Tibial artery (tissue), 4 donors: ENCODE data around the gene MYD88.
A peak's percentile ranks its signal among the peaks of the same experiment; 100 is the strongest.

ENCODE experiments used
- DNase-seq, 2 donors: peaks; one replicate each; pipeline ENCODE4 v3.0.0-alpha.2; 2019
- H3K27ac ChIP-seq, 2 donors: fragments of 200-600 bp; sonication (generic) in 1 of 2; 1 replicate in 1 of 2; 2 replicates in 1 of 2; pipeline ENCODE4 v1.5.1; 2018 to 2019; ENCODE audit warnings: mild to moderate bottlenecking in 1 of 2
- H3K27me3 ChIP-seq, 2 donors: fragments of 200-600 bp; sonication (generic) in 1 of 2; one replicate each; pipeline versions ENCODE4 v1.5.1 to v1.6.0; 2016 to 2019
- H3K36me3 ChIP-seq, 3 donors: fragments of 200-600 bp; sonication (generic) in 2 of 3; one replicate each; pipeline ENCODE4 v1.5.1; 2016 to 2019; ENCODE audit warnings: mild to moderate bottlenecking in 2 of 3
- H3K4me1 ChIP-seq, 4 donors: fragments of 200-600 bp; sonication (generic) in 2 of 4; 1 replicate in 3 of 4; 2 replicates in 1 of 4; pipeline ENCODE4 v1.5.1; 2016 to 2019
- H3K4me3 ChIP-seq, 2 donors: fragments of 200-600 bp; sonication (generic) in 1 of 2; 1 replicate in 1 of 2; 2 replicates in 1 of 2; pipeline ENCODE4 v1.5.1; 2018 to 2019; ENCODE audit warnings: mild to moderate bottlenecking in 2 of 2
- H3K9me3 ChIP-seq, 3 donors: fragments of 200-600 bp; sonication (generic) in 1 of 3; one replicate each; pipeline ENCODE4 v1.5.1; 2016 to 2019
- CTCF ChIP-seq, 2 experiments: fragments of 200-600 bp in 1 of 2; fragments of 450-650 bp in 1 of 2; IDR thresholded peaks; one replicate each; pipeline ENCODE4 v1.5.1; 2017 to 2019; ENCODE audit warnings: antibody characterized with exemption in 2 of 2, mild to moderate bottlenecking in 1 of 2, moderate library complexity in 1 of 2
- intact Hi-C: fragments of 100-400 bp; cut with DNase I; formaldehyde crosslinking; loops from one replicate; pipeline ENCODE4 v1.15.0; 2023; ENCODE audit warnings: low total_unique reads

MYD88 gene

GRCh38 chr3:38136393-38136776 is 2.1 kb upstream of the MYD88 start:
- intact Hi-C loops, result loop anchor here (10.0 kb wide), 1 partner anchor 102 kb away; the partner anchor contains the start of gene DLEC1
- DNase-seq, result no peak
- H3K4me3 ChIP-seq, result peak overlapping the region; percentile 90 to 97
- no peaks in the 10 kb centered on the region for H3K27me3 ChIP-seq
- no peaks in the 10 kb centered on the region for H3K9me3 ChIP-seq
- peaks cover 27 to 42% (median 33%) of the 10 kb centered on the region in 3 donors for H3K36me3 ChIP-seq
- peaks cover 0 to 67% (median 37%) of the 10 kb centered on the region in 4 donors for H3K4me1 ChIP-seq
- TF ChIP-seq CTCF (IDR thresholded peaks at IDR 0.05), result no peak
- peak overlapping the region; percentile 88 to 89 for H3K27ac ChIP-seq

- Histone ChIP-seq H3K27me3 (no peaks in the 10 kb centered on the region), H3K36me3 (peaks cover 25 to 42% (median 33%) of the 10 kb centered on the region in 3 donors), H3K9me3 (no peaks in the 10 kb centered on the region), H3K4me3 (peak within 1 kb of the TSS; percentile 90 to 97), H3K27ac (peak within 1 kb of the TSS; percentile 88 to 89), H3K4me1 (peaks cover 0 to 67% (median 37%) of the 10 kb centered on the region in 4 donors)
- DNase-seq, result peak; percentile 100
- TF ChIP-seq CTCF (IDR thresholded peaks at IDR 0.05), result peak in 1 of 2 experiments; percentile 8
- intact Hi-C loops, result loop anchor here (10.0 kb wide), 1 partner anchor 102 kb away; the partner anchor contains the start of gene DLEC1
Observed at GRCh38 chr3:38136777-38137614, 1.5 kb upstream of the MYD88 start, which contains the start of gene ACAA1. ACAA1 (minus strand) TSS chr3:38137127; CDS start chr3:38137035, 92 bp downstream.

DNA sequence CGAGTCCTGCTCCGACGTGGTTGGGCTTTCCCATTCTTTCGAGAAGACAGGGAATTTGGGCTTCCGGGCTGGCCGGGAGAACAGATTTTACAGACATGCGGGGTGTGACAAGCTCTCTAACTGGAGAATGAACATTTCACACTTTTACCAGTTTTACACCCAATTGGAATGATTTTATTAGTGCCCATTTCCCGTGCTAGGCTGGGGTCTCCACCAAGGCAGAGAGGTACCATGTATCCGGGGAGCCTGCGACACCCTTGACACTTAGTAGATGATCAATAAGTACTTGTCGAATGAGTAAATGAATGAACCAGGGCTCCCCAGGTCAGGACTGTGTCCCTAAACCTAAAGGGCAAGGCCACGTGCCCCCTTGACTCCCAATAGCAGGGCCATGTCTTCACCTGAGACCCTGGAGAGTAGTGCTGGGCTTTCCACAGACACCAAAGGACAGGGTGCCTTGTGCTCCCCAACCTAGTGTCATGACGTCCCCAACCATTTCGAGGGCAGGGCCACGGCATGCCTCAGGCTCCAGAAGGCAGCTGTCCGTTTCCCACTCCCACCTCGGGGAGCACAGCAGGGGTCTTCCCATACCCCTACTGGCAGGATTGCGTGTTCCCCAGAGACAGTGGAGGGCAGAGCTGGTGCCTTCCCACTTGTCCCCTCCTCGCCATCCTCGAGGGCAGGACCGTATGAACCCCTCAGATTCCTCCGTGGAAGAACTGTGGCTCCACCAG is 679 bp upstream of the MYD88 start:
- peak in 1 of 2 donors; percentile 71 for DNase-seq
- Histone ChIP-seq H3K4me1 (peaks cover 0 to 62% (median 35%) of the 10 kb centered on the region in 4 donors), H3K36me3 (peaks cover 24 to 42% (median 32%) of the 10 kb centered on the region in 3 donors), H3K9me3 (no peaks in the 10 kb centered on the region), H3K27me3 (no peaks in the 10 kb centered on the region), H3K4me3 (peak overlapping the region; percentile 90 to 97), H3K27ac (peak overlapping the region; percentile 88 to 89)
- intact Hi-C loops, result loop anchor here (2.0 to 10.0 kb wide), 2 partner anchors 27 to 103 kb away; partner anchors contain the start of genes DLEC1 and OXSR1
- no peak for TF ChIP-seq CTCF (IDR thresholded peaks at IDR 0.05)

GRCh38 chr3:38139191-38139590 is 730 bp downstream of the MYD88 start:
- Histone ChIP-seq H3K36me3 (peaks cover 10 to 27% (median 18%) of the 10 kb centered on the region in 3 donors), H3K9me3 (no peaks in the 10 kb centered on the region), H3K4me1 (peaks cover 0 to 49% (median 33%) of the 10 kb centered on the region in 4 donors), H3K27ac (peak overlapping the region; percentile 88 to 89), H3K4me3 (peak overlapping the region; percentile 90 to 97), H3K27me3 (no peaks in the 10 kb centered on the region)
- intact Hi-C loops, result loop anchor here (2.0 to 10.0 kb wide), 2 partner anchors 26 to 104 kb away; partner anchors contain the start of genes DLEC1 and OXSR1
- TF ChIP-seq CTCF (IDR thresholded peaks at IDR 0.05), result no peak
- DNase-seq, result peak in 1 of 2 donors; percentile 48

GRCh38 chr3:38139652-38140051 is 1.2 kb downstream of the MYD88 start:
- H3K27me3 ChIP-seq, result no peaks in the 10 kb centered on the region
- no peaks in the 10 kb centered on the region for H3K9me3 ChIP-seq
- intact Hi-C loops, result loop anchor here (2.0 to 10.0 kb wide), 2 partner anchors 25 to 105 kb away; partner anchors contain the start of genes DLEC1 and OXSR1
- peak in 1 of 2 donors; percentile 61 for DNase-seq
- H3K36me3 ChIP-seq, result peaks cover 8 to 23% (median 18%) of the 10 kb centered on the region in 3 donors
- no peak for TF ChIP-seq CTCF (IDR thresholded peaks at IDR 0.05)
- H3K4me3 ChIP-seq, result peak overlapping the region; percentile 90 to 97
- peak overlapping the region in 1 of 2 donors; percentile 89 for H3K27ac ChIP-seq
- peaks cover 0 to 44% (median 33%) of the 10 kb centered on the region in 4 donors for H3K4me1 ChIP-seq
